ENCODE measurements around the gene AP2M1.

AP2M1 gene

GRCh38 chr3:184166671-184167070, 8.0 kb upstream of the AP2M1 start:
- no peaks in the 10 kb centered on the region for H3K4me1 ChIP-seq (ENCODE audit: control insufficient read depth in 1 of 2, insufficient read depth in 1 of 2, low read depth in 1 of 2, low read length in 1 of 2)
- H3K36me3 ChIP-seq, result peaks cover 85% of the 10 kb centered on the region
- no peak overlapping the region for H3K27ac ChIP-seq
- no peak for TF ChIP-seq CTCF (IDR thresholded peaks at IDR 0.05)
- H3K9me3 ChIP-seq, result no peaks in the 10 kb centered on the region
- H3K27me3 ChIP-seq, result no peaks in the 10 kb centered on the region
- no peak overlapping the region for H3K4me3 ChIP-seq (ENCODE audit: low read depth in 1 of 2, low read length in 1 of 2)

- Histone ChIP-seq H3K27me3 (no peaks in the 10 kb centered on the region), H3K4me3 (ENCODE audit: low read depth in 1 of 2, low read length in 1 of 2) (no peak overlapping the region), H3K4me1 (ENCODE audit: control insufficient read depth in 1 of 2, insufficient read depth in 1 of 2, low read depth in 1 of 2, low read length in 1 of 2) (no peaks in the 10 kb centered on the region), H3K27ac (no peak overlapping the region), H3K9me3 (no peaks in the 10 kb centered on the region), H3K36me3 (peaks cover 94% of the 10 kb centered on the region)
- TF ChIP-seq CTCF (IDR thresholded peaks at IDR 0.05), result no peak
Observed at GRCh38 chr3:184167786-184168185, 6.9 kb upstream of the AP2M1 start.

GRCh38 chr3:184168363-184169120, 6.1 kb upstream of the AP2M1 start:
- no peak overlapping the region for H3K4me3 ChIP-seq (ENCODE audit: low read depth in 1 of 2, low read length in 1 of 2)
- H3K27ac ChIP-seq, result no peak overlapping the region
- no peaks in the 10 kb centered on the region for H3K4me1 ChIP-seq (ENCODE audit: control insufficient read depth in 1 of 2, insufficient read depth in 1 of 2, low read depth in 1 of 2, low read length in 1 of 2)
- peaks cover 89% of the 10 kb centered on the region for H3K36me3 ChIP-seq
- no peaks in the 10 kb centered on the region for H3K27me3 ChIP-seq
- no peak for TF ChIP-seq CTCF (IDR thresholded peaks at IDR 0.05)
- H3K9me3 ChIP-seq, result no peaks in the 10 kb centered on the region

GRCh38 chr3:184169896-184170875, 4.5 kb upstream of the AP2M1 start:
- Histone ChIP-seq H3K27ac (no peak overlapping the region), H3K4me1 (ENCODE audit: control insufficient read depth in 1 of 2, insufficient read depth in 1 of 2, low read depth in 1 of 2, low read length in 1 of 2) (peaks cover 4 to 10% of the 10 kb centered on the region in 2 experiments), H3K9me3 (no peaks in the 10 kb centered on the region), H3K27me3 (no peaks in the 10 kb centered on the region), H3K36me3 (peaks cover 72% of the 10 kb centered on the region), H3K4me3 (ENCODE audit: low read depth in 1 of 2, low read length in 1 of 2) (no peak overlapping the region)
- no peak for TF ChIP-seq CTCF (IDR thresholded peaks at IDR 0.05)

- Histone ChIP-seq H3K9me3 (no peaks in the 10 kb centered on the region), H3K4me3 (ENCODE audit: low read depth in 1 of 2, low read length in 1 of 2) (no peak overlapping the region), H3K4me1 (ENCODE audit: control insufficient read depth in 1 of 2, insufficient read depth in 1 of 2, low read depth in 1 of 2, low read length in 1 of 2) (peaks cover 18 to 23% of the 10 kb centered on the region in 2 experiments), H3K27ac (no peak overlapping the region), H3K36me3 (peaks cover 60% of the 10 kb centered on the region), H3K27me3 (no peaks in the 10 kb centered on the region)
- no peak for TF ChIP-seq CTCF (IDR thresholded peaks at IDR 0.05)
Observed at GRCh38 chr3:184171562-184171961, 3.1 kb upstream of the AP2M1 start.

Measured in neutrophil (primary cell).